Lower leg skin (tissue), 3 donors: ENCODE data around the gene ABCA13.

ENCODE experiments used
- CTCF ChIP-seq, 3 donors: fragments of 450-650 bp; IDR thresholded peaks; one replicate each; pipeline ENCODE4 v1.5.1; 2016; ENCODE audit warnings: antibody characterized with exemption in 3 of 3, mild to moderate bottlenecking in 3 of 3, moderate library complexity in 2 of 3
- POLR2A ChIP-seq, 2 donors: fragments of 450-650 bp; IDR thresholded peaks; one replicate each; pipeline ENCODE4 v1.6.1; 2016 to 2017; ENCODE audit warnings: antibody characterized with exemption in 2 of 2, mild to moderate bottlenecking in 1 of 2, moderate library complexity in 1 of 2

- TF ChIP-seq CTCF (IDR thresholded peaks at IDR 0.05) (no peak), POLR2A (IDR thresholded peaks at IDR 0.05) (no peak)
Observed at GRCh38 chr7:48505466-48505865, 334.2 kb downstream of the ABCA13 start.
